HepG2 (cell line): ENCODE results near the gene ASCC3. TPM values are rescaled to one million over a fixed set of nuclear protein-coding genes. Genes with fewer than 3 reads are reported as not detected.

ENCODE experiments used
- ATAC-seq: fragments of 200-7000 bp; cut with Tn5 transposase; 3 replicates; pipeline ENCODE4 v1.9.1; 2020; ENCODE audit warnings: mild to moderate bottlenecking, moderate library complexity
- BruUV-seq: library from RNA; stranded (reverse); fragments of 400-500 nt; replicated peaks from 2 replicates; lab custom pipeline; 2021; lab: Mats Ljungman, UMichigan
- CTCF ChIA-PET: fragments of 300-600 bp; formaldehyde crosslinking; extraction: SDS; loops from one replicate; lab custom pipeline; 2021; ENCODE audit warnings: low total read pairs, inconsistent platforms, low intra/inter-chr PET ratio; lab: Yijun Ruan, JAX
- POLR2A ChIA-PET: fragments of 350-600 bp; sonication (Branson Sonifier 250); formaldehyde crosslinking; loops from one replicate; lab custom pipeline; 2020; ENCODE audit warnings: antibody characterized with exemption, inconsistent platforms; lab: Yijun Ruan, JAX
- DNase-seq: peaks from one replicate; pipeline ENCODE4 v3.0.0-alpha.2; 2015; ENCODE audit warnings: low spot score
- FAIRE-seq: peaks from 3 replicates; lab custom pipeline; 2011; peaks lifted over from hg19 to GRCh38; lab: Jason Lieb, UNC
- H2AFZ ChIP-seq: one replicate; pipeline ENCODE4 v1.6.1; 2011; ENCODE audit warnings: low read length, inconsistent platforms
- H3K27ac ChIP-seq: fragments of 300-600 bp; 3 replicates; pipeline ENCODE4 v1.8.0; 2011; ENCODE audit warnings: mixed run types, mild to moderate bottlenecking, mixed read lengths, low read length, inconsistent platforms; ENCODE audit not compliant: insufficient read depth; ENCODE audit errors: extremely low read length
- H3K27me3 ChIP-seq, 2 experiments: fragments of 200-600 bp in 1 of 2; 2 replicates in 1 of 2; 3 replicates in 1 of 2; pipeline versions ENCODE4 v1.6.0 to v1.8.0; 2011; ENCODE audit warnings: low read length in 2 of 2, mild to moderate bottlenecking in 2 of 2, moderate library complexity in 2 of 2, inconsistent platforms in 1 of 2; ENCODE audit not compliant: insufficient read depth in 2 of 2, control insufficient read depth in 1 of 2
- H3K36me3 ChIP-seq, 2 experiments: fragments of 200-600 bp in 1 of 2; replicated peaks in 1 of 2; 2 replicates in 1 of 2; 3 replicates in 1 of 2; pipeline versions ENCODE4 v1.5.1 to v1.8.0; 2011; ENCODE audit warnings: low read length in 2 of 2, inconsistent platforms in 1 of 2; ENCODE audit not compliant: insufficient read depth in 2 of 2, control insufficient read depth in 1 of 2
- H3K4me1 ChIP-seq: 2 replicates; pipeline ENCODE4 v1.5.1; 2012; ENCODE audit warnings: low read length, inconsistent platforms; ENCODE audit not compliant: insufficient read depth
- H3K4me2 ChIP-seq: 2 replicates; pipeline ENCODE4 v1.6.0; 2011; ENCODE audit warnings: low read depth, low read length, inconsistent platforms
- H3K4me3 ChIP-seq, 3 experiments: fragments of 200-600 bp in 1 of 3; sonication (generic), shearing (Covaris generic) in 1 of 3; replicated peaks in 1 of 3; 2 replicates each; pipeline ENCODE4 v1.5.1; 2011 to 2016; ENCODE audit warnings: low read length in 3 of 3, inconsistent platforms in 2 of 3, low read depth in 2 of 3, mild to moderate bottlenecking in 2 of 3, control low read depth in 1 of 3, mixed read lengths in 1 of 3; ENCODE audit not compliant: insufficient read depth in 1 of 3
- H3K79me2 ChIP-seq: one replicate; pipeline ENCODE4 v1.6.1; 2011; ENCODE audit warnings: low read length, inconsistent platforms; ENCODE audit not compliant: insufficient read depth
- H3K9ac ChIP-seq: 2 replicates; pipeline ENCODE4 v1.6.0; 2011; ENCODE audit warnings: mild to moderate bottlenecking, low read depth, low read length, inconsistent platforms; ENCODE audit not compliant: insufficient read depth
- H3K9me3 ChIP-seq: 2 replicates; pipeline ENCODE4 v1.5.1; 2012; ENCODE audit warnings: mild to moderate bottlenecking, low read length
- H4K20me1 ChIP-seq: 2 replicates; pipeline ENCODE4 v1.6.0; 2011; ENCODE audit warnings: inconsistent platforms, mild to moderate bottlenecking, low read length, moderate library complexity; ENCODE audit not compliant: insufficient read depth
- ARID5B ChIP-seq: IDR thresholded peaks from 2 replicates; pipeline ENCODE4 v1.4.0; 2020; ENCODE audit warnings: mild to moderate bottlenecking, missing genetic modification reagents
- ELF3 ChIP-seq: IDR thresholded peaks from 2 replicates; pipeline ENCODE4 v1.6.1; 2016; ENCODE audit warnings: missing genetic modification reagents, missing compliant biosample characterization
- KDM2A ChIP-seq: sonication (generic); formaldehyde crosslinking; IDR thresholded peaks from 2 replicates; pipeline ENCODE4 v1.4.0; 2020; ENCODE audit warnings: low read depth, missing genetic modification reagents, borderline replicate concordance
- MNT ChIP-seq: fragments of 450-650 bp; IDR thresholded peaks from 2 replicates; pipeline ENCODE4 v1.6.1; 2016
- MZF1 ChIP-seq: sonication (generic); formaldehyde crosslinking; IDR thresholded peaks from 2 replicates; pipeline ENCODE4 v1.8.1; 2023; ENCODE audit warnings: mild to moderate bottlenecking, missing genetic modification reagents, borderline replicate concordance
- NCOA2 ChIP-seq: sonication (generic); formaldehyde crosslinking; IDR thresholded peaks from 2 replicates; pipeline ENCODE4 v1.8.0; 2022; ENCODE audit warnings: inconsistent platforms
- PCBP1 ChIP-seq: fragments of 200-400 bp; formaldehyde crosslinking; IDR thresholded peaks from 2 replicates; pipeline ENCODE4 v1.6.1; 2017; ENCODE audit warnings: mild to moderate bottlenecking, low read depth, low read length, borderline replicate concordance
- SMAD1 ChIP-seq: sonication (generic); formaldehyde crosslinking; IDR thresholded peaks from 2 replicates; pipeline ENCODE4 v1.4.0; 2020; ENCODE audit warnings: missing genetic modification reagents, low read depth, mild to moderate bottlenecking, borderline replicate concordance
- TBX2 ChIP-seq: sonication (generic); formaldehyde crosslinking; IDR thresholded peaks from 2 replicates; pipeline ENCODE4 v1.5.0; 2020; ENCODE audit warnings: missing genetic modification reagents, mild to moderate bottlenecking, borderline replicate concordance
- TCF7 ChIP-seq: sonication (generic); IDR thresholded peaks from 2 replicates; pipeline ENCODE4 v1.6.1; 2016; ENCODE audit warnings: antibody characterized with exemption, low read depth
- U2AF1 ChIP-seq: fragments of 200-400 bp; formaldehyde crosslinking; optimal IDR thresholded peaks from 2 replicates; pipeline ENCODE3; 2017; ENCODE audit warnings: mild to moderate bottlenecking, low read depth, low read length
- ZBTB20 ChIP-seq: sonication (generic); formaldehyde crosslinking; IDR thresholded peaks from 2 replicates; pipeline ENCODE4 v1.8.1; 2023; ENCODE audit warnings: missing genetic modification reagents, low read depth, mild to moderate bottlenecking, borderline replicate concordance
- ZNF12 ChIP-seq: sonication (generic); formaldehyde crosslinking; IDR thresholded peaks from 2 replicates; pipeline ENCODE4 v1.5.0; 2020; ENCODE audit warnings: missing genetic modification reagents
- ZNF121 ChIP-seq: sonication (generic); formaldehyde crosslinking; IDR thresholded peaks from 2 replicates; pipeline ENCODE4 v1.5.0; 2020; ENCODE audit warnings: mild to moderate bottlenecking, missing genetic modification reagents
- ZNF143 ChIP-seq: sonication (generic); formaldehyde crosslinking; IDR thresholded peaks from 2 replicates; pipeline ENCODE4 v1.4.0; 2020; ENCODE audit warnings: missing genetic modification reagents
- ZNF383 ChIP-seq: sonication (generic); formaldehyde crosslinking; IDR thresholded peaks from 2 replicates; pipeline ENCODE4 v1.4.0; 2020; ENCODE audit warnings: missing genetic modification reagents, mild to moderate bottlenecking, borderline replicate concordance
- ZNF547 ChIP-seq: sonication (generic); formaldehyde crosslinking; IDR thresholded peaks from 2 replicates; pipeline ENCODE4 v1.5.1; 2020; ENCODE audit warnings: mild to moderate bottlenecking, missing genetic modification reagents
- ZNF562 ChIP-seq: sonication (generic); formaldehyde crosslinking; IDR thresholded peaks from 2 replicates; pipeline ENCODE4 v1.8.0; 2022; ENCODE audit warnings: missing genetic modification reagents, borderline replicate concordance
- ZNF782 ChIP-seq: sonication (generic); formaldehyde crosslinking; IDR thresholded peaks from 2 replicates; pipeline ENCODE4 v1.4.0; 2020; ENCODE audit warnings: missing genetic modification reagents, mild to moderate bottlenecking, borderline replicate concordance
- ZSCAN25 ChIP-seq: sonication (generic); formaldehyde crosslinking; IDR thresholded peaks from 2 replicates; pipeline ENCODE4 v1.8.0; 2022; ENCODE audit warnings: mild to moderate bottlenecking, missing genetic modification reagents
- WGBS: methylation state at CpG from one replicate; pipeline ENCODE4 v1.1.6; 2017; ENCODE audit warnings: low lambda C conversion rate; 5-methylcytosine and 5-hydroxymethylcytosine counted together
- in situ Hi-C: cut with HindIII; loops from 2 replicates; pipeline ENCODE4 v1.10.0; 2017; ENCODE audit warnings: low pct_unique_long_range_greater_than_20kb; ENCODE audit not compliant: extremely low pct_ligation_motif_present
- intact Hi-C: fragments of 100-400 bp; cut with micrococcal nuclease; formaldehyde crosslinking; loops from one replicate; pipeline ENCODE4 v1.10.0; 2022; ENCODE audit not compliant: unreplicated experiment
- polyA plus RNA-seq, 8 experiments: library from polyadenylated mRNA; depleted of rRNA in 3 of 8; stranded (reverse) in 7 of 8; unstranded in 1 of 8; fragments of >200 nt; fragmentation: Illumina TruSeq in 4 of 8; extraction: Trizol in 4 of 8; gene quantifications; 2 replicates each; pipeline versions ENCODE4 v1.2.1 to v1.2.3, GENCODE V29; 2011 to 2016; ENCODE audit warnings: low read depth in 4 of 8, missing spikeins in 1 of 8, mixed read lengths in 1 of 8; ENCODE audit not compliant: insufficient read depth in 1 of 8
- total RNA-seq, 5 experiments: library from RNA; depleted of rRNA; stranded (reverse); fragments of >200 nt; fragmentation: Illumina TruSeq; extraction: Trizol; gene quantifications; 2 replicates each; pipeline ENCODE4 v1.2.3, GENCODE V29; 2016; ENCODE audit warnings: low read depth in 1 of 5

Gene ASCC3
- total and polyA plus RNA-seq, 2 of the 13 experiments (the other 11 are each of a cell fraction or from before 2014, with no cell fraction given) = 23.1 to 55.7 TPM

DNA sequence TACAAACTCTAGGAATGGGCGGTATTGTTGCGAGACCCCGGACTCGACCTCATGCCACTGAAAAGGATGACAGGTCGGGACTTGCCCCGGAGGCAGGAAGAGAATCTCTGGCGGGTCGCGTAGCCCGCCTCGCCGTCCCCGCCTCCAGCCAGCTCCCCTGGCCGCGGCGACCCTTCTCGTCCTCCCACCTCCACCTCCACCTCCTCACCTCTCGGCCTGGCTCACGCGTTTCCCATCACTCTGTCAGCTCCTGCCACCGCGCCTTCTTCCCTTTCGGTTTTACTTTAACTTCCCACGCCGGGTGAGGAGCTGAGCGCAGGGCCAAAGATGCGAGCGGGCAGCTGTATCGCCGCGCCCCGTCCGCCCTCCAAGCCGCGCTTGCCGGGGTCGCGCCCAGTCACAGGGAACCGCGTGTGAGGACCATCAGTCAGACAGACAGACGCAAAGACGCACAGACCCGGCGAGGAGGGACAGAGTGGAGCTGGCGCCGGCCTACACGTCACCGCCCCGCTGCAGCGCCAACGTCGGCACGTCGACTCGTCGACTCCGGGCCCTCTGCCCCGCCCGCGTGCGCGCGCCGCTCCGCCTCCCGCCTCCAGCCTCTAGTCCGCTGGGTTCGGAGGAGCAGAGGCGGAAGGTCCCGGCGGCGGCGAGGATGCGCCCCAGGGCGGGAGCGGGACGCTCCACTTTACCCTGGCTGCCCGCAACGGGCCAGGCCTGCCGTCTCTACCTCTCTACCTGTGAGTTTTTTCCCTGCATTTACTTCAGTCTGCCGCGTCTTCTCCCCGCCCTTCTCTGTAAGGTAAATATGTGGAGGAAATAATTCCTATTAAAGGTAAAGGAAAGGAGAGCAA, at the start of gene ASCC3 (continued):
- TF ChIP-seq SMAD1 (peak; percentile 58; the same call in 1 of the 2 replicates), ZNF782 (CRISPR knock-in tag) (peak; percentile 83; the same call in 1 of the 2 replicates), PCBP1 (no peak), U2AF1 (no peak), TBX2 (CRISPR knock-in tag) (peak; percentile 97), TCF7 (no peak), ZSCAN25 (peak; percentile 53; the same call in 1 of the 2 replicates), ELF3 (peak; percentile 85), ZNF12 (CRISPR knock-in tag) (peak; percentile 45; the same call in 1 of the 2 replicates), ZNF143 (CRISPR knock-in tag) (peak; percentile 39; the same call in 1 of the 2 replicates), NCOA2 (CRISPR knock-in tag) (no peak), ZNF121 (CRISPR knock-in tag) (peak; percentile 17; the same call in 1 of the 2 replicates), KDM2A (CRISPR knock-in tag) (peak; percentile 95)

DNA sequence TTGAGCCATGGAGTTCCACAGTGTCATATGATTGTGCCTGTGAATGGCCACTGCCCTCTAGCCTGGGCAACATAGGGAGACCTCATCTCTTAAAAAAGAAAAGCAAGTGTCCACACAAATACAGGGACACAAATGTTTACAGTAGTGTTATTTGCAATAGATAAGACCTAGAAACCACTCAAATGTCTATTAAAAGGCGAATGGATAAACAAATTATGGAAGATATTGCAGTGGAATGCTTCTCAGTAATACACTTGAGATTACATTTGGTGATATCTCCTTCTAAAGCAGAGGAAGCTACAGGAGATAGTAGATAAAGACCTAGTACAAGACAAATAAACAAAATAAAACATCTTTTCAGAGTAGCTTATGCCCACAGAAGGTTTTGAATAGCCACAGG, 44.6 kb upstream of the ASCC3 start:
- Histone ChIP-seq H3K27me3 (no peaks in the 10 kb centered on the region; a peak in 1 of 5 replicates), H3K9ac (no peak overlapping the region), H3K9me3 (no peaks in the 10 kb centered on the region), H3K4me2 (no peak overlapping the region), H3K36me3 (no peaks in the 10 kb centered on the region), H3K4me1 (no peaks in the 10 kb centered on the region), H4K20me1 (no peaks in the 10 kb centered on the region), H3K27ac (no peak overlapping the region), H3K4me3 (no peak overlapping the region), H2AFZ (no peak overlapping the region), H3K79me2 (no peaks in the 10 kb centered on the region)
- ChIA-PET POLR2A (no interaction called here), CTCF (no interaction called here)
- WGBS = 4% methylated on average over 1 of the region's 1 CpG
- in situ Hi-C loops (no loop called here), intact Hi-C loops (no loop called here)
- no peak for FAIRE-seq
- no TSS peak for BruUV-seq
- no peak for DNase-seq
- no peak for ATAC-seq
- TF ChIP-seq ZNF383 (CRISPR knock-in tag) (no peak), ARID5B (CRISPR knock-in tag) (no peak), ZBTB20 (CRISPR knock-in tag) (no peak), ZNF562 (CRISPR knock-in tag) (no peak), MNT (no peak), MZF1 (CRISPR knock-in tag) (no peak), ZNF547 (CRISPR knock-in tag) (no peak)
